AG04449 (cell line): ENCODE results near the gene MAPK14.

Experiments used
- CTCF ChIA-PET: fragments of 350-600 bp; formaldehyde crosslinking; extraction: SDS; loops from one replicate; lab custom pipeline; 2021; ENCODE audit warnings: antibody characterized with exemption; lab: Yijun Ruan, JAX
- POLR2A ChIA-PET: fragments of 400-600, 350-600 bp; formaldehyde crosslinking; extraction: SDS; loops from one replicate; lab custom pipeline; 2020; ENCODE audit warnings: antibody characterized with exemption, inconsistent platforms; lab: Yijun Ruan, JAX
- DNase-seq: peaks from one replicate; pipeline ENCODE4 v3.0.0-alpha.2; 2010; ENCODE audit warnings: low read depth, low spot score
- H3K4me3 ChIP-seq: 2 replicates; pipeline ENCODE4 v1.5.1; 2011; ENCODE audit warnings: low read depth, mild to moderate bottlenecking, control low read depth, low read length
- TF ChIP-seq, protein P1 (sequence below): IDR thresholded peaks from one replicate; pipeline ENCODE4 v1.5.1; 2011; ENCODE audit warnings: mild to moderate bottlenecking, moderate library complexity, low read length, control low read depth, inconsistent platforms; ENCODE audit not compliant: insufficient read depth; ENCODE audit errors: missing control alignments

MAPK14 gene

DNA sequence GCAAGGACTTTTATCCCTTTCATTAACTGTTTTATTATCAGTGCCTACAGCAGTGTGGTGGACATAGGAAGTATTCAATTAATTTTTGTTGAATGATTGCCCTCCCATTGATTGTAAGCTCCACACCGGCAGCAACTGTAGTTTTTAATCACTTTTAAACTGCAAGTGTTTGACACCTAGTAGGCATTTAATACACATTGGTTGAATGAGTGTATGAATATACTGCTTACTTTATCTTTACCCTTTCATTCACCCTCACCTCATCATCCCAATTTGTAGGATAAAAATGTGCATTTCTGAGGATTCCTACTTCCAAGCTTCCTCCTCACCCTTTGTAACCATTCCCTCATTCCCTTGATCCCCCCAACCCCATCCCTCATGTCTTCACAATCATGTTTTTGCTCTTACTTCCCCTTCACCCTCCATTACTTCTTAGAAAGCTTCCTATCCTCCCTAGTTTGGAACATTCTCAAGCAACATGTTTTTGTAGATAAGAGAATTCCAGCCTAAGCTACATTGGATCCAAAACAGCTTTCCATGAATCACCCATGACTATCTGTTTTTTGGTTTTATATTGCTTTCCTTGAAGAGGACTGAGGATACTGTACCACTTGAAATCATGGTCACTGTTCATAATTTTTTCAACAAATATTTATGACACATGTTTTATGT, 2.2 kb upstream of the MAPK14 start:
- no peak for DNase-seq
- ChIA-PET POLR2A (interaction anchor here (0.5 kb wide), 1 partner anchor 76 kb away, joined by 3 read pairs; no protein-coding TSS in a partner anchor), CTCF (interaction anchor here (0.7 to 9.7 kb wide), 8 partner anchors 11 to 335 kb away, joined by 3 to 210 read pairs (median 10); no protein-coding TSS in a partner anchor)
- TF ChIP-seq, protein P1, sequence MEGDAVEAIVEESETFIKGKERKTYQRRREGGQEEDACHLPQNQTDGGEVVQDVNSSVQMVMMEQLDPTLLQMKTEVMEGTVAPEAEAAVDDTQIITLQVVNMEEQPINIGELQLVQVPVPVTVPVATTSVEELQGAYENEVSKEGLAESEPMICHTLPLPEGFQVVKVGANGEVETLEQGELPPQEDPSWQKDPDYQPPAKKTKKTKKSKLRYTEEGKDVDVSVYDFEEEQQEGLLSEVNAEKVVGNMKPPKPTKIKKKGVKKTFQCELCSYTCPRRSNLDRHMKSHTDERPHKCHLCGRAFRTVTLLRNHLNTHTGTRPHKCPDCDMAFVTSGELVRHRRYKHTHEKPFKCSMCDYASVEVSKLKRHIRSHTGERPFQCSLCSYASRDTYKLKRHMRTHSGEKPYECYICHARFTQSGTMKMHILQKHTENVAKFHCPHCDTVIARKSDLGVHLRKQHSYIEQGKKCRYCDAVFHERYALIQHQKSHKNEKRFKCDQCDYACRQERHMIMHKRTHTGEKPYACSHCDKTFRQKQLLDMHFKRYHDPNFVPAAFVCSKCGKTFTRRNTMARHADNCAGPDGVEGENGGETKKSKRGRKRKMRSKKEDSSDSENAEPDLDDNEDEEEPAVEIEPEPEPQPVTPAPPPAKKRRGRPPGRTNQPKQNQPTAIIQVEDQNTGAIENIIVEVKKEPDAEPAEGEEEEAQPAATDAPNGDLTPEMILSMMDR = no peak
- H3K4me3 ChIP-seq = no peak overlapping the region

DNA sequence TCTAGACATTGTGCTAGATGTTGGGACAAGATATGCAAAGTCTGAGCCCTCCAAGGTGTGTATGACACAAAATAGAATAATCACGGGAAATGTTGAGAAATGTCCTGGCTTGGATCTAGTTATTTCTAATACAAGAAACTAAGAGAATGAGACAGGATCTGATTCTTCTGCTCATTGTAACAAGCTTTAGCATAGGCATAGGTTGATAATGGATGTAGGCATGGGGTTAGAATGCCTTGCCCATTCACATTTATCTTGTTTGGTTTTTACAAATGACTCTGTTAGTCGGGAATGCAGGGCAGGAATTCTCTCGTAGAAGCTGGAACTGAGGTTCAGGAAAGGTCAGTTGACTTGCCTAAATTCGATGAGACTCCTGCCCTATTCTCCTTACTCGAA, 1.7 kb upstream of the MAPK14 start:
- no peak overlapping the region for H3K4me3 ChIP-seq
- no peak for DNase-seq
- POLR2A ChIA-PET = interaction anchor here (0.5 kb wide), 1 partner anchor 76 kb away, joined by 3 read pairs; no protein-coding TSS in a partner anchor
- TF ChIP-seq, protein P1 = no peak
- CTCF ChIA-PET = interaction anchor here (0.7 to 9.7 kb wide), 12 partner anchors 12 to 334 kb away, joined by 3 to 210 read pairs (median 8); no protein-coding TSS in a partner anchor

DNA sequence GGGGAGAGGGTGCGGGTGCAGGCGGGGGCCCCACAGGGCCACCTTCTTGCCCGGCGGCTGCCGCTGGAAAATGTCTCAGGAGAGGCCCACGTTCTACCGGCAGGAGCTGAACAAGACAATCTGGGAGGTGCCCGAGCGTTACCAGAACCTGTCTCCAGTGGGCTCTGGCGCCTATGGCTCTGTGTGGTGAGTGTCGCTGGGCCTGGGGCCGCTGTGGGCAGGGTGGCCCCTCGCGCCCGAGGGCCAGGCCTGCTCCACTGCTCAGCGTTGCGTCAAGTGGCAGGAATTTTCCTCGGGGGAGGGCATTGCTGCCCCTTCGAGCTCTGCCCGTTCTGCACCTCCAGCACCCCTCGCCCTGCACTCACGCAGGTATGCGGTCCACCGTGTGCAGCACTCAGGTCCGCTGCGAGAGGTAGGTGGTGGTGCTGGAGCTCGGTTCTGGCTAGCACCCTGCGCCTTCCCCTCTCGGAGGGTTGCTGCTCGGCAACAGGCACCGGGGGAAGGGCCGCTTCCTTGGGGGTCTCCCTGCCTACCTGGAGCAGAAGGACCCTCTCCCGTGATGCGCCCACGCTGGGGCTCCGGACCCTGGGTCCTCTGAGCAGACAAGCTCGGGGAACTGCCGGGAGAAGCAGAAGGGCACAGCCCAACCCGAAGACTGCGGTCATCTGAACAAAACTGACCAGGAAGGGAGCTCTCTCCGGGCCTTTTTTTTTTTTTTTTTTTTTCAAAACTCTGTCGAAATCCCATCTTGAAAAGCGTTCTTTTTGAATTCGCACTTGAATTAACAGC, 674 bp downstream of the MAPK14 start:
- TF ChIP-seq, protein P1 = no peak
- POLR2A ChIA-PET = interaction anchor here (0.6 to 1.0 kb wide), 3 partner anchors 109 to 990 kb away, joined by 3 to 4 read pairs (median 3); no protein-coding TSS in a partner anchor
- H3K4me3 ChIP-seq = peak overlapping the region; percentile 99
- no peak for DNase-seq
- CTCF ChIA-PET = interaction anchor here (0.6 to 9.7 kb wide), 23 partner anchors 7 to 240 kb away, joined by 3 to 210 read pairs (median 4); no protein-coding TSS in a partner anchor

DNA sequence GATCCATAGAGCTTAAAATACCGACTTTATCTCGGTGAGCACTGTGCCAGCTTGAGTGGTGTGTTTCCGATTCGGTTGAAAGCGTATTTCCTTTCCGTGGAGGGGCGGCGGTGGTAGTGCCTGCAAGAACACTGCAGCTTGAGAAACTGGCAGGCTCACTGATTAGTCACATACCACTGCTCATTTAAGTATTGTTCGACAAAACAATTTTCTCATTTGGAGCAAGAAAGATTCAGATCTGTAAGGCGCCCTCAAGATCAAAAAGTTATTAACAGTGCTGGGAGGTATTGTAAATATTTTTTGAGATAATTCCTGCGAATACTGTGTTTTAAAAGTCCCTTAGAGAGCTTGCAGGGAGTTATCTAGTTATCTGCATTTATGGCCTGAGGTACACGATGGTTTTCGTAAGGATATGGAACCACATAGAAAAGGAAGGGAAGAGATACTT, 1.3 kb downstream of the MAPK14 start:
- ChIA-PET CTCF (interaction anchor here (0.8 to 9.7 kb wide), 9 partner anchors 10 to 331 kb away, joined by 3 to 210 read pairs (median 6); no protein-coding TSS in a partner anchor), POLR2A (interaction anchor here (0.5 to 0.7 kb wide), 3 partner anchors 13 to 990 kb away, joined by 3 to 4 read pairs (median 3); no protein-coding TSS in a partner anchor)
- TF ChIP-seq, protein P1 = no peak
- H3K4me3 ChIP-seq = peak overlapping the region; percentile 99
- no peak for DNase-seq

DNA sequence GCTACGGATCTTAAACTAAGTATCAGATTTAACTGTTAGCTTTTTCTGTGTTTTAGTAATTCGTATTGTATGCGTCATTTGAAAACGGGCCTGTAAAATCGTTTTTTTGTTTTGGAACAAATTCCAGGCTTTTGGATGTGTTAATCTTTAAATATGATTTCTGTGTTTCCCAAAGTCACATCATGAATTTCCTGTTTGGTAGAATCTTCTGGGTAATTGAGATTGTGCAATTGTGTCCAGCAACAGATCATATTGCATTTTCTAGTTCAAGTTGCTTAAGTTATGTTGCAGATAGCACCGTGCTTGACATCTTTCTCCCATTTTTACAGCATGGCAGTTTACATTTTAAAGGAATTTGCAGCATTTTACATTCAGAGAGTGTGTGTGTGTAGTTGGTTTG, 1.9 kb downstream of the MAPK14 start:
- TF ChIP-seq, protein P1 = no peak
- POLR2A ChIA-PET = interaction anchor here (0.5 to 0.7 kb wide), 2 partner anchors 13 to 989 kb away, joined by 3 read pairs; no protein-coding TSS in a partner anchor
- CTCF ChIA-PET = interaction anchor here (1.0 to 9.7 kb wide), 6 partner anchors 9 to 331 kb away, joined by 3 to 210 read pairs (median 5); no protein-coding TSS in a partner anchor
- H3K4me3 ChIP-seq = peak overlapping the region; percentile 99
- DNase-seq = no peak
